Posterior vena cava (tissue), 2 donors: ENCODE data around the gene FGF12. TPM values are rescaled to one million over a fixed set of nuclear protein-coding genes. Genes with fewer than 3 reads are reported as not detected.

Source experiments
- DNase-seq: peaks from one replicate; pipeline ENCODE4 v3.0.0-alpha.2; 2020; ENCODE audit warnings: low spot score
- intact Hi-C, 2 donors: fragments of 100-400 bp; cut with DNase I; formaldehyde crosslinking; loops; one replicate each; pipeline versions ENCODE4 v1.14.1 to v1.14.2; 2022 to 2023
- total RNA-seq, 2 donors: library from RNA; stranded (reverse); fragmentation: NEBNext Ultra II Directional; extraction: Animal tissue kit (Norgen Biotek cat#: 25700); gene quantifications; one replicate each; pipeline ENCODE4 v1.2.1, GENCODE V29; 2021
- donor health status: DM: yes; HTN: yes; CAD: no.
- donor health status: DM: yes; HTN: yes; CAD: no.

FGF12 gene
- total RNA-seq, 2 donors from 2014 or later, result 1.4 to 1.7 TPM

GRCh38 chr3:192307631-192308030 lies 419.7 kb downstream of the FGF12 start:
- intact Hi-C loops, result no loop called here
- DNase-seq, result no peak

DNA sequence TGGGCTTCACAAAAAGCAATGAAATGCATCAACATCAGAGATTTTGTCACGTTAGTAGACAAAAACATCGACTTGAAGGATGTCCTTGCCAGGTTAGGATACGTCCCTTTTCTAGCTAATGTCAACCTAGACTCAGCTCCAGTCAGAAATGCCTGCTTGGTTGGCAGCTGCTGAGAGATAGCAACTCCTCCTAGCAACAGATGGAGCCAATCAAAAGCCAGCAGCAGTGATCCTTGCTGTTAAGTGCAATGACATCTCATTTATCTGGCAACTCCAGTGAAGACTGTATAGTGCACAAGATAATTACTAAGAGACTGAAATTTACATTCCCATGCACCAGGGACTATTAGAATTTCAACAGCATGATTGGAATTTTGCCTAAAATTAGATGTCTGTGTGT lies 424.1 kb downstream of the FGF12 start:
- DNase-seq, result no peak
- intact Hi-C loops, result no loop called here

DNA sequence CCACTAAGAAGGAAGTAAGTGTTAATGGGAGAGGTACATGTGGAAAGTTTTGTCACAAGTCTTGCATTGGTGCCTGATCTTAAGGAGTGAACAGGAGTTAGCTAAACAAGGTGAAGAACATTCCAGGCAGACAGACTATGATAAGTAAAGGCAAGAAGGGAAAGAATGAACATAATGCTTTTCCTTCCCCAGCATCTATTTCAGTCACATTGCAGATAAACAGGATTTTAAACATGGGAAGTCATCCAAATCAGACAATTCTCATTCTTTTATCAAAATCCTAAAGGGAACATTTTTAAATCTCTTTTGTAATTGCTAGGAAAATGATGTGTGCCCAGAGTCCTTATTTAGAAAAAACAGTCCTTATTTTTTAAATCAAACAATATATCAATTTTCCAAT lies 424.6 kb downstream of the FGF12 start:
- DNase-seq, result no peak
- intact Hi-C loops, result no loop called here

DNA sequence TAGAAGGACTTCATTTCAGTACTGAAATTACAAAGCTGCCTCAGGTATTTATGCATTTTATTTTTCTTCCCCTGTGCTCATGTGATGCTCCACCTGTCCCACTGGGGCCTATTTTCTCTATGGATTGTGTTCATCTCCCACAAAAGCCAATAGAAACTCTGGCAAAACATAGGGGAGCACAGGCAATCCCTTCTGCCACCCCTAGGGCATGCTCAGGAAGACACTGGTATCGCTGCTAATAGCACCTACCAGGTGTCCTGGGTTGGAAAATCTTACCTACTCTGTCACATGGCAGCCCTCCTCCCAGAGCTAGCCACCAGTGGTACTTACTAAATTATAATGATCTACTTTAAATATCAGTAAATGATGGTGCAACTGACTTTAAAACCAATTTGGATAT lies 427.4 kb downstream of the FGF12 start:
- DNase-seq, result no peak
- intact Hi-C loops, result no loop called here

DNA sequence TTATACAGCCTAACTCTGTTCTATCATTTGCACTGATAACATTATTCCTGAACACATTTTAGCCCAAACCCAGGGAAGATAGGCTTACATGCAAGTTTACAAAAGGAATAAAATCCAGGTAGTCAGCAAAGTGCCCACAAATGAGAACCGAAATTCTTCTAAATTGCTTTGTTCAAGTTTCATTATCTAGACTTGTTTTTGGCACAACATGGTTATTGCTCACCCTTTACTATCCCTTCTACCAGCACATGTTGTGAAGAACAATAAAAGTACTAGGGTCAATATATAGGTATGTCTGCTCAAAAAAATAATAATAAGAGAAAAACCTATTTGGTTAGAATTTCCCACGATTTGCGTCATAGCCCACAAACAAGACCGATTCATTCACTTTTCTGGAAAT lies 430.5 kb downstream of the FGF12 start:
- DNase-seq, result no peak
- intact Hi-C loops, result no loop called here

DNA sequence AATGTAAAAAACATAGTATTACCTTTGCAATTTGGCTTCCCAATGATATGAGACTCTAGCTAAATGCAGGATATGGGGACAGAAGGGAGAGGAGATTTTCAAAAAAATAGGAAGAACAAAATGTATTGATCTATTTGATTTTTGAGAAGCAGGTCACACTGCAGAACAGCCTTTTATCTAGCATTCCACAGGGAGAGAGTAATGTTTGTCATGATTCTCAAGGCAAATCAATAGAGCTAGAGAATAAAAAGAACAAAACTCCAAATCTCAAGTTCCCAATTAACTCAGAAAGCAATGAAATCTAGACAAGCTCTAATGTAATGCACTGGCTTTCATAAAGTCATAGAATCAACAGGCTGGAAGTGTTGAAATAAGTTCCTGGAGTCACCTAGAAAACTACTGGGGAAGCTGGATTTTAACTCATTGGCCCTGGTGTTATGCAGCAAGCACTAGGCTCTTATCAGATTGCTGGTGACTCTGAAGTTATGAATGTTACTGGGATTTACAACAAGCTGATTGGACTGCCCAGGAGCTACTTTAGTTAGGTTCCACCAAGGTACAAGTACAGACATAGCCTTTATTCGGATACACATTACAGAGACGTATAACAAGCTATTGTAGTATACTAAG lies 442.8 kb downstream of the FGF12 start:
- no peak for DNase-seq
- intact Hi-C loops, result no loop called here

GRCh38 chr3:192281207-192281880 lies 446.0 kb downstream of the FGF12 start:
- DNase-seq, result no peak
- intact Hi-C loops, result no loop called here

- DNase-seq, result no peak
- intact Hi-C loops, result no loop called here
Measured at GRCh38 chr3:192279664-192280063, 447.7 kb downstream of the FGF12 start.

- intact Hi-C loops, result no loop called here
Measured at GRCh38 chr3:192277477-192277876, 449.9 kb downstream of the FGF12 start.

DNA sequence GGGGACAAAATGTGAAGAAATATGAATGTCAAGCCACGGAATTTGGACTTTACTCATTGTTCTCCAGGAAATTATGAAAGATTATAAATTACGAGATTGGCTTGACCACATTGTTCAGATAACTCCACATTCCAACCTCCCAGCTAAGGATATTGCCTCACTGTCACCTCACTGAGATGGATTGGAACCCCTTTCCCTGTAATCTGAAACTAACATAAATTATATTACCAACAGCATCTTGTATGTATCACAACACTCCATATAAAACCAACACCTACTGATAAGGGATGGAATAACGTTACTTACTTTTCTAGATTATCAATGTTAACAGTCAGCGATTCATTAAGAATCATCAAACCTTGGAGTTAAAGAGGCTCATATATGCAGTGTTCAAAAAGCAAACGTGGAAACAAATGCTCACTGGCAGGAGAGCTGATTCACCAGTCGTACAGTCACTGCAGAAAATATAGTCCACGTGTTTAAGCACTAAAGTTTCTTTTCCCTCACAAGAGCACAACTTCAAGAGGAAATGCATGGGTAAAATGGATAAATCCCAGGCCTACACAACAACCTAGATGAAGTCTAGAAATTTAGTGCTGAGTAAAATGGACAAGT lies 451.5 kb downstream of the FGF12 start:
- no peak for DNase-seq
- intact Hi-C loops, result no loop called here

More at GRCh38 chr3:192277477-192277876, 449.9 kb downstream of the FGF12 start:
- DNase-seq, result no peak

- intact Hi-C loops, result no loop called here
Measured at GRCh38 chr3:192273697-192274010, 453.7 kb downstream of the FGF12 start.

GRCh38 chr3:192273001-192273696 lies 454.2 kb downstream of the FGF12 start:
- no peak for DNase-seq
- intact Hi-C loops, result no loop called here

More at GRCh38 chr3:192273697-192274010, 453.7 kb downstream of the FGF12 start:
- DNase-seq, result no peak

GRCh38 chr3:192262001-192262400 lies 465.3 kb downstream of the FGF12 start:
- intact Hi-C loops, result no loop called here
- no peak for DNase-seq

- no peak for DNase-seq
- intact Hi-C loops, result no loop called here
Measured at GRCh38 chr3:192261135-192261534, 466.2 kb downstream of the FGF12 start.

DNA sequence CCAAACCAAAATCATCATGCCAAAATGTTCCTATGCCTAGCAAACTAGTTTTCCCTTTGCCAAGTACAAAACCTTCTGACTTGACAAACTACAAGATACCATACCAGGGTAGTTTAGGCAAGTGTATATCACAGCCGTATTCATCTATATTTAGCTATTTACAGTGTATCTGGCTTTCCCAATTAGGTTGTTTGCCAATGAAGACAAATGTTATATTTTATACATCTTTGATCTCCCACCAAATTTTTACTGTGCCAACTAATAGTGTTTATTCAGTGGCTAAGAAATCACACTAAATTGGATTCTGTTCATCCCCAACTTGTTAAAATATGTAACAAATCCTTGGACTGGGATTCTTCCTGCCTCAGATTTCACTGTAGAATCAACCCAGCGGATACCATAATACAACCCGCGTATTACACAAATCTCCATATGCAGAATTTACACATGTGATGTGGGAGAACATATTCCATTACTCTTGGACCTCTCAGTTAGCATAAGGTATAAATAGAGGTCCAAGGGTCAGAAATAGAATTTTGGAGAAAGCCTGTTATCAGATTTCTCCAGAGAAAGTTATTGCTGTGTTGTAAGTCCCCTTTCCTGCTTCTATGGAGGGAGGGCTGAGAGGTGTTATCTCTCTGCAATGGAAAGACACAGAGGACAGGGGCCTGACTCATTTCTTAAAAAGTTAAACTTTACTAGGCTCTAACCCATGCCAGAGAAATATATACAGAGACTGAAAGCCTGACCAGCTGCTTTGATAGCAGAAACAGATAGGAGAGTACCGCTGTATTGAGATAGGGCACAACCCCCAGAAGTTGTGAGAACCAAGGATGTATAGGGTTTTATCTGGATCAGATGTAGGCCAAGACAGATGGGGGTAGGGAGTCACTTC lies 467.0 kb downstream of the FGF12 start:
- DNase-seq, result no peak
- intact Hi-C loops, result no loop called here

GRCh38 chr3:192259661-192260060 lies 467.7 kb downstream of the FGF12 start:
- no peak for DNase-seq
- intact Hi-C loops, result loop anchor here in 1 of 2 donors (1.0 to 10.0 kb wide), 2 partner anchors 14 to 1285 kb away; no protein-coding TSS in a partner anchor

DNA sequence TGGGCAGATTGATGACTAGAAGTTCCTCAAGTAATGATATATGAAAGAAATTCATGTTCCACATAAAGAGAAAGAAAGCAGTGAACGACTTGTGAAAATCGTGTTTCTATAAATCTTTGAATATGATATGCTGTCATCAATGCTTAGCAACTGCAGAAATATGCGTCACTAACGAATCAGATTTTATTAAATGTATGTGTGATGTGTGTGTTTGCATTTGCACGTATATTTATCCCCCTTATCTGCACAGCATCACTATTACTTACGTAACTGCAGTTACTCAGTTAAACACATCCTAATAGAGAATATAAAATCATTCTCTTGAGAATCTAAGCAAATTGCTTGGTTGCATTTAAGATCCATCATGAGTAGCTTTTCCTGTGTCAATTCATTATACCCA lies 468.6 kb downstream of the FGF12 start:
- intact Hi-C loops, result loop anchor here in 1 of 2 donors (1.0 to 10.0 kb wide), 2 partner anchors 13 to 1286 kb away; no protein-coding TSS in a partner anchor
- no peak for DNase-seq

DNA sequence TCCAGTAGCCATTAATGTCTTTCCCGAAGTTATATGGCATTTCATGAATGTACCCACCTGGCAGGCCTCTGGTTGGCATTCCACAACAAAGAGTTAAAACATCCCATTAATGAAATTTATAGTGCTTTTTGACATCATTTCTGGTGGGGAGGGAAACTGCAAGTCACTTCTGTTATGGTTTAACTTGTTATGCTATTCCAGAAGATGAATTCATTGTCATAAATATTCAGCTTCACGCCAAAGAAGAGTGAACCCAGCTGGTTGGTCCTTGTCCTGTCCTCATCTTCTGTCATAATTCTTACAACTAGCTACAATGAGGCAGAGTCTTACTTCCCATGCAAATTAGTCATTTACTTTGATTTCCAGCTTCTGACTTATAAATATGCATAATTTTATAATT lies 471.5 kb downstream of the FGF12 start:
- DNase-seq, result no peak
- intact Hi-C loops, result loop anchor here in 1 of 2 donors (10.0 kb wide), 1 partner anchor 1289 kb away; no protein-coding TSS in a partner anchor
